ENCODE data around the gene COMMD10.

Gene COMMD10

GRCh38 chr5:116154252-116154651 lies 69.4 kb downstream of the COMMD10 start:
- no peak for DNase-seq (ENCODE audit: extremely low read depth, low read depth)
- TF ChIP-seq CTCF (IDR thresholded peaks at IDR 0.05; ENCODE audit: low read depth, low read length) = no peak

- DNase-seq (ENCODE audit: extremely low read depth, low read depth) = no peak
- no peak for TF ChIP-seq CTCF (IDR thresholded peaks at IDR 0.05; ENCODE audit: low read depth, low read length)
Observed at GRCh38 chr5:116154931-116155330, 70.1 kb downstream of the COMMD10 start.

DNA sequence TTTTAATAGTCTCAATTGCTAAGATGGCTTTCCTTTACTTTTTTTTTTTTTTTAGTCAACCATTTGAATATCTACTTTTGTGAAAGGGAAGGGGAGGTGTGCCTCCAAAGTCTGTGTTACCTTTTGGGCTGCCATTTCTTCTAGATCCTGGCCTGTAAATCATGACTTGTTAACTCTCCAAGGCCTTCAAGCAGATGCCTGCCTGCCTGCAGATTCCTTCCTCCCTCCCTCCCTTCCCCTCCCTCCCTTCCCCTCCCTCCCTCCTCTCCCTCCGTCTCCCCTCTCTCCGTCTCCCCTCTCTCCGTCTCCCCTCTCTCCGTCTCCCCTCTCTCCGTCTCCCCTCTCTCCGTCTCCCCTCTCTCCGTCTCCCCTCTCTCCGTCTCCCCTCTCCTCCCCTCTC lies 73.1 kb downstream of the COMMD10 start:
- TF ChIP-seq CTCF (IDR thresholded peaks at IDR 0.05; ENCODE audit: low read depth, low read length) = no peak

DNA sequence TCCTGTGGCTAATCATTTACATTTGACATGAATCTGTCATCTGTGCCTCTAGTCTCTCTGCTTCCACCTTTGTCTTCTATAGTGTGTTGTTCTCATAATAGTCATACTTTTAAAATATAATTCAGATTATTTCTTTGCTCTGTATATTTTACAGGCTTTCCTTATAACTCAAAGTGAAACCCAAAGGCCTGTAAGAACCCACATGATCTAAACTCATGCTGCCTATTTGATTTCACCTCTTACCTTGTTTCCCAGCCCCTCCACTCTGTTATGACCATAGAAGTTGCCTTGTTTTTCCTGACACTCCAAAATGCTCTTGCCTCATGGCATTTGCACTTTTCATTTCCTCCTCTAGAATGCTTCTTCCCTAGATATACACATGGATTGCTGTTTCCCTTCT lies 74.2 kb downstream of the COMMD10 start:
- no peak for DNase-seq (ENCODE audit: extremely low read depth, low read depth)
- no peak for TF ChIP-seq CTCF (IDR thresholded peaks at IDR 0.05; ENCODE audit: low read depth, low read length)

More for the DNA sequence above, 73.1 kb downstream of the COMMD10 start:
- no peak for DNase-seq (ENCODE audit: extremely low read depth, low read depth)

GRCh38 chr5:116174111-116174510 lies 89.3 kb downstream of the COMMD10 start:
- TF ChIP-seq CTCF (IDR thresholded peaks at IDR 0.05; ENCODE audit: low read depth, low read length) = no peak
- DNase-seq (ENCODE audit: extremely low read depth, low read depth) = no peak

- no peak for DNase-seq (ENCODE audit: extremely low read depth, low read depth)
- TF ChIP-seq CTCF (IDR thresholded peaks at IDR 0.05; ENCODE audit: low read depth, low read length) = no peak
Observed at GRCh38 chr5:116176121-116176520, 91.3 kb downstream of the COMMD10 start.

GRCh38 chr5:116178925-116179324 lies 94.1 kb downstream of the COMMD10 start:
- no peak for TF ChIP-seq CTCF (IDR thresholded peaks at IDR 0.05; ENCODE audit: low read depth, low read length)
- no peak for DNase-seq (ENCODE audit: extremely low read depth, low read depth)
